Measurements from ENCODE around the gene TNFRSF1B.

TNFRSF1B gene

DNA sequence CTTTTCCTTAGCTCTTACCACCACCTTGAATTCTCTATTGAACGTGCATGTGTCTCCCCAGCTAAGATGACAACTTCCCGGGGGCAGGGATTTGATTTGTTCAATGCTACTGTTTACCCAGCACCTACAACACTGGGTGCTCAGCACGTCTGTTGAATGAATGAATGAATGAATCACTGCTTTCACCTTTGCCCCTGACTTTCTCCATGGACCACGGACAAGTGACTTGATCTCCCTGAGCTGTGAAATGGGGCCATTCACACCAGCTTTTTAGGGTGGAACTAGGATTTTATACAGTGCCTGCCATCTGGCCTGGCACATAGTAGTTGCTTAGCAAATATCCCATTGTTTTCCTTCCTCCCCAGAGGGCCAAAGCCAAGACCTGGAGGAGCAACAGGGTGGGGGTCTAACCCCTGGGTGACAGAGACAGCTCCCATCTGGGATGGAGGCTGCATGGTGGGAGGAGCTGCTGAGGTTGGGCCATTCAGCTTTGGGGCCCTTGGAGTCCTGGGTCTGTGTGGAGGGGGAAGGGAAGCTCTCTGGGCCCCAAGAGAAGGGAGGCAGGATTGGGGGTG lies 15.7 kb downstream of the TNFRSF1B start:
- Histone ChIP-seq H3K9me3 (ENCODE audit: low read length) (no peaks in the 10 kb centered on the region), H3K4me1 (ENCODE audit: insufficient read depth, low read length) (peaks cover 48% of the 10 kb centered on the region), H3K4me3 (ENCODE audit: low read depth in 1 of 2, low read length in 2 of 2) (no peak overlapping the region), H3K9ac (ENCODE audit: low read length) (no peak overlapping the region), H3K27ac (ENCODE audit: low read depth, low read length) (no peak overlapping the region), H3K36me3 (ENCODE audit: insufficient read depth, low read length) (no peaks in the 10 kb centered on the region), H3K27me3 (ENCODE audit: control insufficient read depth in 1 of 2, insufficient read depth in 2 of 2, low read length in 2 of 2) (no peaks in the 10 kb centered on the region)

DNA sequence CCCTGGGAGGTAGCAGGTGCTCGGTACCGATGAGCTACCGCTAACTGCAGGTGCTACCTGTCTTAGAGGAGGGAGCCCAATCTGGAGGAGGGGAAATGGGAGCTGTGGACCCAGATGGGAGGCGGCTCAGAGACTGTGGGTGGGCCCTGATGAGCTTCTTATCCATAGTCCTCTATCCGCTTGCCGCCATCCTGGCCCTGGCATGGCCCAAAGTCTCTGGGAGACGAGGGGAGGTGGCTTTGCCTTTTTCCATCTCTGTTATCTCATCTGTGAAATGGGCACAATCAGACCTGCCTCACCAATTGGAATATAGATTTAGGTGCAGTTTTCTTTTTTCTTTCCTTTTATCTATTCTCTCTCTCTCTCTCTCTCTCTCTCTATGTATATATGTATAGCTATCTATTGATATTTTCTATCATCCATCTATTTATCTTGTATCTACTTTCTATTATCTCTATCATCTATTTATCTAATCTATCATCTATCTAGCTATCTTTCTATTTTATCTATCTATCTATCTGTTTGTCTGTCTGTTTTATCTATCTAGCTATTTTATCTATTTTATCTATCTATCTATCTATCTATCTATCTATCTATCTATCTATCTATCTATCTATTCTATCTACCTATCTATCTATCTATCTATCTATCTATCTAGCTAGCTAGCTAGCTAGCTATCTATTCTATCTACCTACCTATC lies 16.5 kb downstream of the TNFRSF1B start:
- H3K27me3 ChIP-seq (ENCODE audit: control insufficient read depth in 1 of 2, insufficient read depth in 2 of 2, low read length in 2 of 2) = no peaks in the 10 kb centered on the region
- H3K4me1 ChIP-seq (ENCODE audit: insufficient read depth, low read length) = peaks cover 41% of the 10 kb centered on the region
- no peak overlapping the region for H3K4me3 ChIP-seq (ENCODE audit: low read depth in 1 of 2, low read length in 2 of 2)
- no peak overlapping the region for H3K27ac ChIP-seq (ENCODE audit: low read depth, low read length)
- H3K36me3 ChIP-seq (ENCODE audit: insufficient read depth, low read length) = no peaks in the 10 kb centered on the region
- H3K9me3 ChIP-seq (ENCODE audit: low read length) = no peaks in the 10 kb centered on the region
- H3K9ac ChIP-seq (ENCODE audit: low read length) = no peak overlapping the region

DNA sequence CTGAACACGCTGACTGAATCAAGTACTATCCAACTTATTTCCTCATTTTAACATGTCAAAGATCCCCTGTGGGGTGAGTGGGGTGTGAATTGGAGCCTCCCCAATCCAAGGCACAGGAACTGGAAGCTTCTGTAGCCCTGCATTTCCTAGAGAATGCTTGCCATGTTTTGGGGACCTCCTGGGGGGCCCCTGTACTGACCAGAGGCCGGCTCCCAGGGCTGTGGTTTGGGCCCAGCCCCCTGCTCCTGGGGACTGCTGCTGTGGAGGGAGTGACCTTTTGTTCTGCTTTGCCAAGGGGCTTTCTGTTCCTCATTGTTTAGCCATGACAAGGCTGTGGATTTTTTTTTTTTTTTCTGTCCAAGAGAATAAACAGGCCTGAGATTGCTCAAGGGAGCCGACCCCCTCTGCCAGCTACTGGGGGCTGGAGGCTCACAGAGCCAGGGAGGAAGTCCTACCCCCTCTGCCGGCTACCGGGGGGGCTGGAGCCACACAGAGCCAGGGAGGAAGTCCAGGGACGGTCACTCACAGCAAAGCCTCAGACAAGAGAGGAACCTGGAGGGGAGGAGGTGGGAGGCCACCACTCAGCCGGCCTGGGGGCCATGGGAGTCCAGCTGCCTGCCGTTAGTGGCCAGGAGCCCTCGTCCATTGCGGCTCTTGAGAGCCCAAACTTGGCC lies 17.4 kb downstream of the TNFRSF1B start:
- Histone ChIP-seq H3K36me3 (ENCODE audit: insufficient read depth, low read length) (no peaks in the 10 kb centered on the region), H3K9me3 (ENCODE audit: low read length) (no peaks in the 10 kb centered on the region), H3K27ac (ENCODE audit: low read depth, low read length) (peak overlapping the region; percentile 40), H3K9ac (ENCODE audit: low read length) (no peak overlapping the region), H3K27me3 (ENCODE audit: control insufficient read depth in 1 of 2, insufficient read depth in 2 of 2, low read length in 2 of 2) (no peaks in the 10 kb centered on the region), H3K4me3 (ENCODE audit: low read depth in 1 of 2, low read length in 2 of 2) (peak overlapping the region in 1 of 2 donors; percentile 32), H3K4me1 (ENCODE audit: insufficient read depth, low read length) (peaks cover 36% of the 10 kb centered on the region)

DNA sequence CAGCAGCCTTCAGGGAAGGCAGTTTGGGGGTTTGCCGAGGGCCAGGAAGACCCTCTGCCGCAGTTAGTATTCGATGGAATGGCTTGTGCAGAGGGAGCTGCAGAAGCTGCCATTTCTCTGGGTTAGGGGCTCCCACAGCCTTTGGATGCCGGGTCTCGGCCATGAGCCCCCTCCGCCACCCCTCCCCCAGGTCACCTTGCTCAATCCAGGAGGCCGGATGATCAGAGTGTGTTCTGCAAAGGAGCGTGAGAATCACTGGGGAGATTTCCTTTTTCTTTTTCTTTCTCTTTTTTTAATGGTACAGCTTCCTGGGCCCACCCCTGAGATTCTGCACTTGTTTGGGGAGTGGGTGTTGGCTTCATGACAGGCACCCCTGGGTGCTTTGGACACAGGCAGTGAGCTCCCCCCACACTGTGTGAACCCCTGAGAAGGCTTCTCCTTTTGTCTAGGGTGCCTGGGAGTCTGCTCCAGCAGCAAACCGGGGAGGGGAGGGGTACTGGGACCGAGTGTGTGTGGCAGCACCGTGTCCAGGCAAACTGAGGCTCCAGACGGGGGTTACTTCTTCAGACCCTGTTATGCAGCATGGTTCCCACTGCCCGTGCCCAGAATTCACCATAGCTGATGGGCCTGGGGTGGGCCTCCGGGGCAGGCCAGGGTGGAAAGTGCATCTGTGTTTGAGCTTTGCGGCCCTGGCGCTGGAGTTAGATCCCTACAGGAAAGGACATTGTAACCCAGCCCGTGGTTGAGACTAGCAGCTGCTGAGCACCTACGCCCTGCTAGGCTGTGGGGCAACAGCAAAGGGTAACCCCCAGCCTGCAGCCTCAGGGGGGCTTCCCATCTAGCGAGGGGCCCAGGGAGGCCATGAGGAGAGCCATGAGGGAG lies 18.5 kb downstream of the TNFRSF1B start:
- H3K4me1 ChIP-seq (ENCODE audit: insufficient read depth, low read length) = peaks cover 36% of the 10 kb centered on the region

DNA sequence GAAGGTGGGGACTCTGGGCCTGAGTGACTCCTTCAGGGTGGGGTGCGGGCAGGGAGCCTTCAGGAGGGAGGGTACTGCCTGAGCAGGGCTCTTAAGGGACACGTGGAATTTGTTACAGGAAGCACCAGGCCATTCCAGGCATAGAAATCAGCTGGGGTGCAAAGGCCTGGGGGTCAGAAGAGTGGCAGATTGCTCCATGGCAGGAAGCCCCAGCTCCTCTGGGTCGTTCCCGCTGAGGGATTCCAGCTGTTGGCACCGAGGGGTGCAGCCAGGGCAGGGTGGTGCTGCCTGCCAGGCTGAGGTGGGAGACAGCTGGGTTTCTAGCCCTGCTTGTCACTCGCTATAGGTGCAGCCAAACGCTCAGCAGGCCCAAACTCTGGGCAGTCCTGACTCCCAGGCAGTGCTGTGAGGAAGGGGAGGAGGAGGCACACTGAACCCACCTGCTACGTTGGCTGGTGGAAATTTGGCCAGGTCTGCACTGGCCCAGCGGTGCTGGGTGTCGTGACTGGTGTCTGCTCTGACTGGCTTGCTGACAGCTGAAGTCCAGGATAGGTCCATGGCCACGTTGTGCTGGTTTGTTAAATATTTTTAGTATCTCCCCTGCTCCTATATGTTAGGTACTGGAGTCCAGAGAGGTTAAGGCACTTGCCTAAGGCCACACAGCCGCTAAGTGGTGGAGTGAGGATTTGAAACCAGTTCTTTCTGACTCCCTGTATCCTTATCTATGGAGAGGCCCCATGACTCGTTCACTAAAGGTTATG lies 19.3 kb downstream of the TNFRSF1B start:
- peaks cover 36% of the 10 kb centered on the region for H3K4me1 ChIP-seq (ENCODE audit: insufficient read depth, low read length)
- no peaks in the 10 kb centered on the region for H3K36me3 ChIP-seq (ENCODE audit: insufficient read depth, low read length)
- H3K27me3 ChIP-seq (ENCODE audit: control insufficient read depth in 1 of 2, insufficient read depth in 2 of 2, low read length in 2 of 2) = no peaks in the 10 kb centered on the region
- no peak overlapping the region for H3K4me3 ChIP-seq (ENCODE audit: low read depth in 1 of 2, low read length in 2 of 2)
- no peak overlapping the region for H3K9ac ChIP-seq (ENCODE audit: low read length)
- H3K9me3 ChIP-seq (ENCODE audit: low read length) = no peaks in the 10 kb centered on the region
- H3K27ac ChIP-seq (ENCODE audit: low read depth, low read length) = peak overlapping the region; percentile 47

More for the DNA sequence above, 18.5 kb downstream of the TNFRSF1B start:
- Histone ChIP-seq H3K27me3 (ENCODE audit: control insufficient read depth in 1 of 2, insufficient read depth in 2 of 2, low read length in 2 of 2) (no peaks in the 10 kb centered on the region), H3K4me3 (ENCODE audit: low read depth in 1 of 2, low read length in 2 of 2) (peak overlapping the region in 1 of 2 donors; percentile 32), H3K27ac (ENCODE audit: low read depth, low read length) (peak overlapping the region; percentile 47), H3K9ac (ENCODE audit: low read length) (no peak overlapping the region), H3K9me3 (ENCODE audit: low read length) (no peaks in the 10 kb centered on the region), H3K36me3 (ENCODE audit: insufficient read depth, low read length) (no peaks in the 10 kb centered on the region)

DNA sequence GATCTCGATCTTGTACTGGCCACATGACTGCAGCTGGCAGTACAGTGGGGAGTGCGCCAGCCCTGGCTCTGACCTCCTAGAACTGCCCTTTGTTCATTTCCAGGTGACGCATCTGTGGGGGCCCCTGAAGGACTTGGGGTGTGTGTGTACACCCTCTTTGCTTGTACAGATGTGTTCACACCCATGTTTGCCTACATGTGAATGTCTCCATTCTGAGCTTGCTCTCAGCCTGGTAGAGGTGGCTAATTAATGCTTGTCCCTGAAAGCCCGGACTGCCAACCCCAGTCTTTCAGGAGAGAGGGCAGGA lies 19.8 kb downstream of the TNFRSF1B start:
- Histone ChIP-seq H3K4me3 (ENCODE audit: low read depth in 1 of 2, low read length in 2 of 2) (no peak overlapping the region), H3K9ac (ENCODE audit: low read length) (no peak overlapping the region), H3K9me3 (ENCODE audit: low read length) (no peaks in the 10 kb centered on the region), H3K4me1 (ENCODE audit: insufficient read depth, low read length) (peaks cover 36% of the 10 kb centered on the region), H3K27ac (ENCODE audit: low read depth, low read length) (no peak overlapping the region), H3K36me3 (ENCODE audit: insufficient read depth, low read length) (no peaks in the 10 kb centered on the region), H3K27me3 (ENCODE audit: control insufficient read depth in 1 of 2, insufficient read depth in 2 of 2, low read length in 2 of 2) (no peaks in the 10 kb centered on the region)

DNA sequence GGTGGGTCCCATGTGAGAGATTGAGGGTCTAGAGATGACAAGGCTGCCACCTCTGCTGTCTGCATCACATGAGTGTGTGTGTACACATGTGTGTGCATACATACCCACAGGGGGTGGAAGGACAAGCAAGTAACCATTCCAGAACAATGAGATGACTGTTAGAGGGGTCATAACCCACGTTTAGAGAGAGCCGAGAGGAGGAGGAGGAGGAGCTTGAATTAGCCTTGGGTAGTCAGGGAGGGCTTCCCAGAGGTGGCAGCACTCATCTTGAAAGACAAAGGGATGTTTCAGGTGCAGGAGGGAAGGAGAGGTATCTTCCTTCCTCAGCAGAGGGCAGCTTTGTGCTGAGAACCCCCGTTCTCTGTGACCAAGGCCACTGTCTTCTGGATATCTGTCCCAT lies 21.3 kb downstream of the TNFRSF1B start:
- H3K27ac ChIP-seq (ENCODE audit: low read depth, low read length) = no peak overlapping the region

DNA sequence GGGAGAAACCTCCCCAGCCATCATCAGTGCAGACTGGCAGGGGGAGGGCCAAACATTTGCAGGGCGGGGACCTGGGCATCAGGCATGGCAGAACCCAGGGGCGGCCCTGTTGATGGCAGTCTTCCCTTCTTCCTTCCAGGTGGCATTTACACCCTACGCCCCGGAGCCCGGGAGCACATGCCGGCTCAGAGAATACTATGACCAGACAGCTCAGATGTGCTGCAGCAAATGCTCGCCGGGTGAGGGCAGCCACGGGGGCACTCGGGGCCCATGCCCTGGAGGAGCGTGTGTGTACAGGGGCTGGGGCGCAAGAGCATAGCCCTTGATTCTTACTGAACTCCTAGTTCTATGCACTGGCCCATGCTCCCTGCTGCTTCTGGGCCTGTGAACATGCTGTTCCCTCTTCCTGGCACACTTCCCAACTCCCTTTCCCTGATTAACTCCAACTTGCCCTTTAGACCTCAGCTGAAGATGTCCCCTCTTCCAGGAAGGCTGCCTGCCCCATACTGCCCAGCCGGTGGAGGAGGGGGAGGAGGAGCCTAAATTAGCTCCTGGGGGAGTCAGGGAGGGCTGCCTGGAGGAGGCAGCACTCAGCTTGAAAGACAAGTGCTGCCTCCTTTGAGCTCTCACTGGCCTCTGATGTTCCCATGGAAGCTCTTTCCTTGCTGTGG lies 22.0 kb downstream of the TNFRSF1B start:
- Histone ChIP-seq H3K27me3 (ENCODE audit: control insufficient read depth in 1 of 2, insufficient read depth in 2 of 2, low read length in 2 of 2) (no peaks in the 10 kb centered on the region), H3K4me1 (ENCODE audit: insufficient read depth, low read length) (peaks cover 29% of the 10 kb centered on the region), H3K27ac (ENCODE audit: low read depth, low read length) (no peak overlapping the region), H3K36me3 (ENCODE audit: insufficient read depth, low read length) (no peaks in the 10 kb centered on the region), H3K9me3 (ENCODE audit: low read length) (no peaks in the 10 kb centered on the region), H3K9ac (ENCODE audit: low read length) (no peak overlapping the region), H3K4me3 (ENCODE audit: low read depth in 1 of 2, low read length in 2 of 2) (no peak overlapping the region)

More for the DNA sequence above, 21.3 kb downstream of the TNFRSF1B start:
- no peaks in the 10 kb centered on the region for H3K36me3 ChIP-seq (ENCODE audit: insufficient read depth, low read length)
- peaks cover 30% of the 10 kb centered on the region for H3K4me1 ChIP-seq (ENCODE audit: insufficient read depth, low read length)
- H3K27me3 ChIP-seq (ENCODE audit: control insufficient read depth in 1 of 2, insufficient read depth in 2 of 2, low read length in 2 of 2) = no peaks in the 10 kb centered on the region
- no peak overlapping the region for H3K4me3 ChIP-seq (ENCODE audit: low read depth in 1 of 2, low read length in 2 of 2)
- H3K9me3 ChIP-seq (ENCODE audit: low read length) = no peaks in the 10 kb centered on the region
- H3K9ac ChIP-seq (ENCODE audit: low read length) = no peak overlapping the region

DNA sequence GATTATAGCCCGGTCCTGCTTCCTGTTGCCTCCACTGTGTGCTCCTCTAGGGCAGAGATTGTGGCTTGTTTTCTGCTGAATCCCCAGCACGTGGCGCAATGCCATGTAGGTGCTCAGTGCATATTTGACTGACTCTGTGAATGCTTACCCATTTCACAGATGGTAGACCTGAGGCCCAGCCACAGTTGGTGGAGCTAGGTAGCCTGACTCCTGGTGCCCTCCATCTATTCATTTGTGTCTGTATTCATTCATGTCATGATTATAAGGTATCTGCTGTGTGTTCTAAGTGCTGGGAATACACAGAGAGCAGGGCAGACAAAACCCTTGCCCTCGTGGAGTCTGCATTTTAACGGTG lies 22.5 kb downstream of the TNFRSF1B start:
- H3K9ac ChIP-seq (ENCODE audit: low read length) = no peak overlapping the region
- H3K27ac ChIP-seq (ENCODE audit: low read depth, low read length) = no peak overlapping the region
- no peaks in the 10 kb centered on the region for H3K36me3 ChIP-seq (ENCODE audit: insufficient read depth, low read length)
- H3K9me3 ChIP-seq (ENCODE audit: low read length) = no peaks in the 10 kb centered on the region
- no peaks in the 10 kb centered on the region for H3K27me3 ChIP-seq (ENCODE audit: control insufficient read depth in 1 of 2, insufficient read depth in 2 of 2, low read length in 2 of 2)
- H3K4me3 ChIP-seq (ENCODE audit: low read depth in 1 of 2, low read length in 2 of 2) = no peak overlapping the region
- peaks cover 24% of the 10 kb centered on the region for H3K4me1 ChIP-seq (ENCODE audit: insufficient read depth, low read length)

DNA sequence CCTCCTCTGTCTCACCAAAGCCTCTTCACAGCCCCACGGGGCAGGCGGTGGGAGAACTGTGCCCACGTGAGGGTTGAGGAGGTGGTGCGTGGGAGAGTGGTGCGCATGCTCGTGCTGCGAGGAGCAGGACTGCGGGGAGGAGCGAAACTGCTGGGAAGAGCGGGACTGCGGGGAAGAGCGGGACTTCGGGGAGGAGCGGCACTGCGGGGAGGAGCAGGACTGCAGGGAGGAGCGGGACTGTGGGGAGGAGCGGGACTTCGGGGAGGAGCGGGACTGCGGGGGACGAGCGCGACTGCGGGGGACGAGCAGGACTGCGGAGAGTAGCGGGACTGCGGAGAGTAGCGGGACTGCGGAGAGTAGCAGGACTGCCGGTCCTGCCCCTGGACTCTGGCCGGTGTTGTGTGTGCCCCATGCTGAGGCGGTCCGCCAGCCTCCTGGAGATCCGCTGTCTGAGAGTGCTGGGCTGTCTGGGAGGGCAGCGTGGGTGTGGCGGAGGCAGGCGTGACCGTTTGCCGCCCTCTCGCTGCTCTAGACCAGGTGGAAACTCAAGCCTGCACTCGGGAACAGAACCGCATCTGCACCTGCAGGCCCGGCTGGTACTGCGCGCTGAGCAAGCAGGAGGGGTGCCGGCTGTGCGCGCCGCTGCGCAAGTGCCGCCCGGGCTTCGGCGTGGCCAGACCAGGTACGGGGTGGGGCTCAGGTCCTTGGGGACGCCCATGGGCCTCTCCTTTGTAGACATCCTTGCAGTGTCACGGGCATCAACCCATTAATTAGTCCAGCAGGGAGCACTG lies 24.6 kb downstream of the TNFRSF1B start:
- Histone ChIP-seq H3K9me3 (ENCODE audit: low read length) (no peaks in the 10 kb centered on the region), H3K9ac (ENCODE audit: low read length) (no peak overlapping the region), H3K27ac (ENCODE audit: low read depth, low read length) (no peak overlapping the region), H3K4me3 (ENCODE audit: low read depth in 1 of 2, low read length in 2 of 2) (no peak overlapping the region), H3K27me3 (ENCODE audit: control insufficient read depth in 1 of 2, insufficient read depth in 2 of 2, low read length in 2 of 2) (no peaks in the 10 kb centered on the region), H3K4me1 (ENCODE audit: insufficient read depth, low read length) (peaks cover 2% of the 10 kb centered on the region), H3K36me3 (ENCODE audit: insufficient read depth, low read length) (no peaks in the 10 kb centered on the region)
